HepG2 (cell line): ENCODE data around the gene SBSN. TPM values are rescaled to one million over a fixed set of nuclear protein-coding genes. Genes with fewer than 3 reads are reported as not detected.

Source experiments
- ARID3A ChIP-seq: IDR thresholded peaks from 2 replicates; pipeline ENCODE4 v1.6.1; 2012; ENCODE audit warnings: low read depth, low read length, improper control_type of control experiment
- CEBPG ChIP-seq: IDR thresholded peaks from 2 replicates; pipeline ENCODE4 v1.6.1; 2016
- GATAD1 ChIP-seq: IDR thresholded peaks from 2 replicates; pipeline ENCODE4 v1.6.1; 2016; ENCODE audit warnings: missing genetic modification reagents, missing compliant biosample characterization
- GTF2F1 ChIP-seq: fragments of 150-350 bp; IDR thresholded peaks from 2 replicates; pipeline ENCODE4 v1.6.1; 2014; ENCODE audit warnings: low read length
- HOXA5 ChIP-seq: sonication (generic); formaldehyde crosslinking; IDR thresholded peaks from 2 replicates; pipeline ENCODE4 v1.4.0; 2020; ENCODE audit warnings: missing genetic modification reagents
- IRX3 ChIP-seq: sonication (generic); formaldehyde crosslinking; IDR thresholded peaks from 2 replicates; pipeline ENCODE4 v1.8.1; 2023; ENCODE audit warnings: mild to moderate bottlenecking, low read depth, missing genetic modification reagents, borderline replicate concordance
- KDM2A ChIP-seq: sonication (generic); formaldehyde crosslinking; IDR thresholded peaks from 2 replicates; pipeline ENCODE4 v1.4.0; 2020; ENCODE audit warnings: low read depth, missing genetic modification reagents, borderline replicate concordance
- KLF16 ChIP-seq, 2 experiments: sonication (generic) in 1 of 2; formaldehyde crosslinking in 1 of 2; IDR thresholded peaks; 2 replicates each; pipeline versions ENCODE4 v1.6.1 to v1.8.0; 2016 to 2023; ENCODE audit warnings: missing genetic modification reagents in 2 of 2, missing compliant biosample characterization in 1 of 2
- MTF1 ChIP-seq: sonication (generic); formaldehyde crosslinking; IDR thresholded peaks from 2 replicates; pipeline ENCODE4 v1.5.0; 2020; ENCODE audit warnings: missing genetic modification reagents
- PPARG ChIP-seq: conservative IDR thresholded peaks from 2 replicates; pipeline ENCODE4 v1.6.1; 2016; ENCODE audit warnings: missing biosample characterization, missing genetic modification reagents
- TEAD2 ChIP-seq: sonication (generic); formaldehyde crosslinking; IDR thresholded peaks from 2 replicates; pipeline ENCODE4 v1.9.0; 2021; ENCODE audit warnings: missing genetic modification reagents
- TEAD3 ChIP-seq: optimal IDR thresholded peaks from 2 replicates; pipeline ENCODE3; 2016; ENCODE audit warnings: borderline replicate concordance
- THRA ChIP-seq: sonication (generic); formaldehyde crosslinking; IDR thresholded peaks from 2 replicates; pipeline ENCODE4 v1.4.0; 2020; ENCODE audit warnings: missing genetic modification reagents, borderline replicate concordance
- XRCC5 ChIP-seq: fragments of 200-400 bp; formaldehyde crosslinking; optimal IDR thresholded peaks from 2 replicates; pipeline ENCODE3; 2017; ENCODE audit warnings: mild to moderate bottlenecking, low read length
- ZBTB7B ChIP-seq: sonication (generic); formaldehyde crosslinking; IDR thresholded peaks from 2 replicates; pipeline ENCODE4 v1.4.0; 2020; ENCODE audit warnings: missing genetic modification reagents
- ZNF136 ChIP-seq: sonication (generic); formaldehyde crosslinking; IDR thresholded peaks from 2 replicates; pipeline ENCODE4 v1.8.1; 2022; ENCODE audit warnings: low read depth, mild to moderate bottlenecking, moderate library complexity, missing genetic modification reagents
- ZNF232 ChIP-seq: sonication (generic); formaldehyde crosslinking; IDR thresholded peaks from 2 replicates; pipeline ENCODE4 v1.4.0; 2020; ENCODE audit warnings: missing genetic modification reagents, borderline replicate concordance
- ZNF350 ChIP-seq: sonication (generic); formaldehyde crosslinking; IDR thresholded peaks from 2 replicates; pipeline ENCODE4 v1.4.0; 2020; ENCODE audit warnings: mild to moderate bottlenecking, low read depth, missing genetic modification reagents, borderline replicate concordance
- ZNF660 ChIP-seq: sonication (generic); formaldehyde crosslinking; IDR thresholded peaks from 2 replicates; pipeline ENCODE4 v1.5.1; 2020; ENCODE audit warnings: mild to moderate bottlenecking, low read depth, missing genetic modification reagents, borderline replicate concordance
- polyA plus RNA-seq, 8 experiments: library from polyadenylated mRNA; depleted of rRNA in 3 of 8; stranded (reverse) in 7 of 8; unstranded in 1 of 8; fragments of >200 nt; fragmentation: Illumina TruSeq in 4 of 8; extraction: Trizol in 4 of 8; gene quantifications; 2 replicates each; pipeline versions ENCODE4 v1.2.1 to v1.2.3, GENCODE V29; 2011 to 2016; ENCODE audit warnings: low read depth in 4 of 8, missing spikeins in 1 of 8, mixed read lengths in 1 of 8; ENCODE audit not compliant: insufficient read depth in 1 of 8
- total RNA-seq, 5 experiments: library from RNA; depleted of rRNA; stranded (reverse); fragments of >200 nt; fragmentation: Illumina TruSeq; extraction: Trizol; gene quantifications; 2 replicates each; pipeline ENCODE4 v1.2.3, GENCODE V29; 2016; ENCODE audit warnings: low read depth in 1 of 5
- TF ChIP-seq, protein P1 (sequence below): sonication (generic); formaldehyde crosslinking; IDR thresholded peaks from 2 replicates; pipeline ENCODE4 v1.4.0; 2020; ENCODE audit warnings: mild to moderate bottlenecking, missing genetic modification reagents, borderline replicate concordance
- TF ChIP-seq, protein P2 (sequence below): IDR thresholded peaks from 2 replicates; pipeline ENCODE4 v1.6.1; 2016; ENCODE audit warnings: missing compliant biosample characterization, missing genetic modification reagents, borderline replicate concordance

The SBSN gene
- total and polyA plus RNA-seq, 2 of the 13 experiments (the other 11 are each of a cell fraction or from before 2014, with no cell fraction given) = not detected

- TF ChIP-seq, protein P1, sequence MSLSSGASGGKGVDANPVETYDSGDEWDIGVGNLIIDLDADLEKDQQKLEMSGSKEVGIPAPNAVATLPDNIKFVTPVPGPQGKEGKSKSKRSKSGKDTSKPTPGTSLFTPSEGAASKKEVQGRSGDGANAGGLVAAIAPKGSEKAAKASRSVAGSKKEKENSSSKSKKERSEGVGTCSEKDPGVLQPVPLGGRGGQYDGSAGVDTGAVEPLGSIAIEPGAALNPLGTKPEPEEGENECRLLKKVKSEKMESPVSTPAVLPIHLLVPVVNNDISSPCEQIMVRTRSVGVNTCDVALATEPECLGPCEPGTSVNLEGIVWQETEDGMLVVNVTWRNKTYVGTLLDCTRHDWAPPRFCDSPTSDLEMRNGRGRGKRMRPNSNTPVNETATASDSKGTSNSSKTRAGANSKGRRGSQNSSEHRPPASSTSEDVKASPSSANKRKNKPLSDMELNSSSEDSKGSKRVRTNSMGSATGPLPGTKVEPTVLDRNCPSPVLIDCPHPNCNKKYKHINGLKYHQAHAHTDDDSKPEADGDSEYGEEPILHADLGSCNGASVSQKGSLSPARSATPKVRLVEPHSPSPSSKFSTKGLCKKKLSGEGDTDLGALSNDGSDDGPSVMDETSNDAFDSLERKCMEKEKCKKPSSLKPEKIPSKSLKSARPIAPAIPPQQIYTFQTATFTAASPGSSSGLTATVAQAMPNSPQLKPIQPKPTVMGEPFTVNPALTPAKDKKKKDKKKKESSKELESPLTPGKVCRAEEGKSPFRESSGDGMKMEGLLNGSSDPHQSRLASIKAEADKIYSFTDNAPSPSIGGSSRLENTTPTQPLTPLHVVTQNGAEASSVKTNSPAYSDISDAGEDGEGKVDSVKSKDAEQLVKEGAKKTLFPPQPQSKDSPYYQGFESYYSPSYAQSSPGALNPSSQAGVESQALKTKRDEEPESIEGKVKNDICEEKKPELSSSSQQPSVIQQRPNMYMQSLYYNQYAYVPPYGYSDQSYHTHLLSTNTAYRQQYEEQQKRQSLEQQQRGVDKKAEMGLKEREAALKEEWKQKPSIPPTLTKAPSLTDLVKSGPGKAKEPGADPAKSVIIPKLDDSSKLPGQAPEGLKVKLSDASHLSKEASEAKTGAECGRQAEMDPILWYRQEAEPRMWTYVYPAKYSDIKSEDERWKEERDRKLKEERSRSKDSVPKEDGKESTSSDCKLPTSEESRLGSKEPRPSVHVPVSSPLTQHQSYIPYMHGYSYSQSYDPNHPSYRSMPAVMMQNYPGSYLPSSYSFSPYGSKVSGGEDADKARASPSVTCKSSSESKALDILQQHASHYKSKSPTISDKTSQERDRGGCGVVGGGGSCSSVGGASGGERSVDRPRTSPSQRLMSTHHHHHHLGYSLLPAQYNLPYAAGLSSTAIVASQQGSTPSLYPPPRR (CRISPR knock-in tag) = peak; percentile 89
- TF ChIP-seq HOXA5 (no peak), ZNF136 (CRISPR knock-in tag) (no peak), ZNF660 (CRISPR knock-in tag) (no peak), TEAD2 (CRISPR knock-in tag) (no peak), KLF16 (CRISPR knock-in tag; IDR thresholded peaks at IDR 0.05) (no peak), IRX3 (CRISPR knock-in tag) (no peak), CEBPG (peak; percentile 26), THRA (peak; percentile 99), ARID3A (no peak), GTF2F1 (no peak), ZBTB7B (CRISPR knock-in tag) (peak; percentile 97), XRCC5 (peak; percentile 42), TEAD3 (CRISPR knock-in tag) (peak; percentile 56), KDM2A (CRISPR knock-in tag) (no peak), ZNF350 (CRISPR knock-in tag) (peak; percentile 36; the same call in 1 of the 2 replicates), PPARG (CRISPR knock-in tag) (no peak), MTF1 (CRISPR knock-in tag) (no peak), GATAD1 (CRISPR knock-in tag) (peak; percentile 37; the same call in 1 of the 2 replicates), ZNF232 (no peak)
- TF ChIP-seq, protein P2, sequence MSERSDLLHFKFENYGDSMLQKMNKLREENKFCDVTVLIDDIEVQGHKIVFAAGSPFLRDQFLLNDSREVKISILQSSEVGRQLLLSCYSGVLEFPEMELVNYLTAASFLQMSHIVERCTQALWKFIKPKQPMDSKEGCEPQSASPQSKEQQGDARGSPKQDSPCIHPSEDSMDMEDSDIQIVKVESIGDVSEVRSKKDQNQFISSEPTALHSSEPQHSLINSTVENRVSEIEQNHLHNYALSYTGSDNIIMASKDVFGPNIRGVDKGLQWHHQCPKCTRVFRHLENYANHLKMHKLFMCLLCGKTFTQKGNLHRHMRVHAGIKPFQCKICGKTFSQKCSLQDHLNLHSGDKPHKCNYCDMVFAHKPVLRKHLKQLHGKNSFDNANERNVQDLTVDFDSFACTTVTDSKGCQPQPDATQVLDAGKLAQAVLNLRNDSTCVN = no peak
These were observed 41.2 kb upstream of the SBSN start (continued) for GRCh38 chr19:35569281-35569781.
